ENCODE measurements around the gene SEC14L5.
"Not testable (repeated sequence)": the region's sequence is repeated elsewhere in the genome, so short reads cannot be mapped to it uniquely, and the experiment has no call there.

SEC14L5 gene

DNA sequence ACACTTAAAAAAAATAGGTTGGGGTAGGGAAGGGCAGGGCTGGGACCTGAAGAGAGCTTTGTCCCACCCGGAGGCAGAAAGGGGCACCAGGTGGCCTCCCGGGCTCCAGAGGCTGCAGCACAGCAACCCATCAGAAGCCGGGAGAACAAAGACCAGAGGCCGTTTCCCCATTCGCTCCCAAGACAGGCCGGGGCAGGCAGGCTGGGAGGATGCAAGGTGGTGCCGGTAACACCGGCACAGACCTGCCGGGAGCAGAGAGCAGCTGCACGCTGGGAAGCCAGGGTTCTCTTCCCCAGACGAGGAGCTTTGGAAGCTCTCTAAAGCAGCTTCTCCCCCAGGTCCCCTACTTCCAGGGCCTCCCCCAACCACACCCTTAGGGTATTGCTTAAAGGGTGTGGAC is 26.7 kb upstream of the SEC14L5 start:
- no peak for DNase-seq

DNA sequence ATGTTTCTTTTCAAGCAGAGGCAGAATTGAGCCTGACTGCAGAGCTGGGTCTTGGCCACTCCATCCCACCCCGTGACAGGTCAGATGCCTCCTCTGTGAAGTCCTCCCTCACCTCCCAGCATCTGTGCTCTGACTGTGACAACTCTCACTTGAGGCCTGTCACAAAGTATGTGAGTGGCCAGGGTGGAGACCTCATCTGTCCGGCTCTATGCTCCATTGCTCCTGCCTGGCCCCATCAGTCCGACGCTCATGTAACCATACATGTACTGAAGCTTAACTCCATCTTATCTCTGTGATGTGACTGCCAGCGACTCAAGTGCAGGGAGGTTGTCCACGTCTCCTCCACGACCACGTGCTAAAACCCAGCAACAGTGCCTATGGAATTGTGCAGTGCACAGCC is 24.7 kb upstream of the SEC14L5 start:
- no peak for DNase-seq

DNA sequence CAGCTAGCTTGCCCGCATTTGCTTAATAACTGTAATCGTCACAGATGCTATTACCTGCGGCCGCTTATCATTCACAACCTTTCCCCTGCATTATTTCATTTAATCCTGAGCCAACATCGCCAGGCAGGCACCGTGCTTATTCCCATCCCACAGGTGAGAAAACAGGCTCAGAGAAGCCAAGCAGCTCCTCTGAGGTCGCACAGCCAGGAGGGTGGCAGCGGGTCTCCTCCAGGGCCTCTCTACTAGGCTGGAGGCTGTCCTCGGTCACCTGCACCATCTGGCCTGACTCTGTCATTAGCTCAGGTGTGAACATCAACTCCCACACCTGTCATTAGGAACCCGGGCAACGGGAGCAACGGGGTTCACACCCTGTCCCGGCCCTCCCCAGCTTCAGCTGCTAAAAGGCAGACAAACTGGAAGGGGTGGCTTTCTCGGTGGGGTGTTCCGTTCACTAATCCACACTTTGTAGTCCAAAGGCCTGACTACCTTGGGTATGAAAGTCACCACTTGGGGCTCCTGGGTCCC is 24.2 kb upstream of the SEC14L5 start:
- DNase-seq, result no peak

DNA sequence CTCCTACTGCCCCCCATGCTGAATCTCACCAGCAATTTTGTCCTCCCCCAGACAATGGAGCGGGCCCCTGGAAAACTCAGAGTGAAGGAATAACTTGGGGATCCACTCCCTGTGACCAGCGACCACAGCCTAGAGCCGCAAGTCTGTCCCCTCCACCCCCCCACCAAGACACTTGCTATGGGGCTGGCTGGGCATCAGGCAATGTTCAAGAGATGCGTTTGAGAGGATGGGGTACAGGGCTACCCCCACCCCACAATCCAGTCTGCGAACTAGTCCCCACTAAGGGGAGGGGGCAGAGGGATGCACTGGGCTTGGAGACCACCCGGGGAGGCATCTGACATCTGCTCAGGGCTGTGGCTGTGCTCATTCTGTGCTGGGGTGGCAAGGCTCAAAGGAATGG is 23.5 kb upstream of the SEC14L5 start:
- DNase-seq, result no peak

DNA sequence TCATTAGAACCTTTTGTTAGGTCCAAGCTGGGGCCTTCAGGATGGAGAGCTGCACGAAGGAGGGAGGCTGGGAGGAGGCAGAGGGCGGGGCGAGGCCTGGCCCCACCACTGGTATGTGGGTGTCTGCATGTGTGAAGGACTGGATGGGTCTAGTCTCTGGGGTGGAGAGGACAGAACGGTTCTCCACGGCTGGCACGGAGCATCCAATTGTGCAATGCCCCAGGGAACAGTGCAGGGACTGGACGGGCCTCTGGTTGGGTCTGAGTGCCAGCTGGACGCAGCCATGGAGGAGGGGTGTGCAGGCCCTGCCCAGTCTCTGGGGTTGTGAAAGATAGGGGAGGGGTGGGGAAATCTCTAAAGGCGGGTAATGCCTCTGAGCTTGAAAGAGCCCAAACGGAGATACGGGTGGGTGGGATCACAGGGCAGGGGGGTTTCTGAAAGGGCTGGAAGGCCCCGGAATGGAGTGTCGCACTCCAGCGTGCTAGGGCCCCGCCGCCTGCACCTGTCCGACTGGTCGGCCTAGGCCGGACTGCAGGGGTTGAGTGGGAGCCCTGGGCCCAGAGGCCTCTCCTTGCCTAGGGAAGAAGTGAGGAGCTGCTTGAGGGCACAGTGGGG is 22.8 kb upstream of the SEC14L5 start:
- DNase-seq, result no peak

DNA sequence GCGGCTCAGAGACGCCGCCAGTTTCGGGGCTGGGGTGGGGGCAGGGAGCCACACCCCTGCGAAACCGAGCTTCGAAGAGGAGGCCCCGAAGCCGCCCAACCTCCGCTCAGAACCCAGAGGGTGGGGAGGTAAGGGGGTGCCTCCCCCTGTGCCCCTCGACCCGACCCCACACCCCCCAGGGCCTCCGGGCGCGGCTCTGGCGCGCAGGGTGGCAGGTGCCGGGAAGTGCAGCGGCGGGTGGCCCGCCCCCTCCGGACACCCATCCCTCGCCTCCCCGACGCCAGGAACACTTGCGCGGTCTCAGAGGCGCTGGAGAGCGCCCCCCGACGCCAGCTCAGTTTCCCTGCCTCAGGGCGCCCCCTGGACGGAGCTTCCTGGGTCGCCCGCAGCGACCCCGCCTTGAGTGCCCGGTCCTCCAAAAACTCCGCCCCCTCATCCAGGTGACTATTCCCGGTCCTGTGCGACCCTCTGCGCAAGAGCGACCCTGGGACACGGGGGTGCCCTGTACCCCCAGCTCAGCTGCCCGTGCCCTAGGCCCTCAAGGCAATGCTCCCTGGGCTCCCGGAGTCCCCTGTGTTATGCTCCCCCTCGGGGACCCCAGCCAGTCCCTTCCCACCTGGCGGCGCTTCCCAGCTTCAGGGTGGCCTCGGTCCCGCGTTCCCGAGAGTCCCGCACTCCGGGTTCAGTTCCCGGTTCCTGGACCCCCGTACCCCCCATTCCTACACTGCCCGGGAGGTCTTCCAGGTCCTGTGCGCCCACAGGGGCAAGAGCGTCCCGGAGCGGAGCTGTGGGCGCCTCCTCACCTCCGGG is 21.7 kb upstream of the SEC14L5 start:
- no peak for DNase-seq

DNA sequence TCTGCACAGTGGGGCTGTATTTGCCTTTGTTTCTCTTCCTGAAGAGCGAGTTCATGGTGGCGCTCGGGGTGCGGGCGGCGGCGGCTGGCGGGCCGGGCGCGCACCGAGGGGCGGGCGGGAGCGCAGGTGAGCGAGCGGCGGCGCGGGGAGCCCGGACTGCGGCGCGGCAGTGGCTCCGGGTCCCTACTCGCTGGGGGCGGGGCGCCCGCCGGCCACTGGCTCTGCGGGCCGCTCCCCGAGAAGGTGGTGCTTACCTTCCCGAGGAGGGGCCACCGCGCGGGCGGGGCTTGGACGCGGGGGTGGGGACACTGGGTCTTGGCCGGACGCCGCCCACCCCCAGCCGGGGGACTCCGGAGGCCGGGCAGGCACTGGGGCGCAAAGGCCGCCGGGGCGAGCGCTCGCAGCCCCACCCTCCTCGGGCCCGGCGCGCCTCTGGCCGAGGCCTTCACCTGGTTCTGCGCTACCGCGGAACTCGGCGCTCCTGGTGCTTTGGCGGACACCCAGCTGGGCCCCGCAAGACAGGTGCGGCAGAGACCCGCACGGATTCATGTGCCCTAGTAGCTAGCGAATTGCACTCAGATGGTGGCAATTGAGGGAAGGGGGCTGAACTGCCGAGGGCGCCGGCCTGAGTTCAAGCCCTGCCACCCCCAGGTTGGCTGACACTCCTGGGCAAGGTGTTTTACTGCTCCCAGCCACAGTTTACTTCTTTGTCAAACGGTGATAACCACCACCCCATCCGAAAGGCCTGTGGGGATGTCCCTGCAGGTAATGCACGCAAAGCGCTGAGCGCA is 20.9 kb upstream of the SEC14L5 start, which contains the start of gene PPL:
Gene PPL (minus strand): TSS at position 158 of the 791 bp plus-strand sequence. CDS start 103 bp downstream, at position 55.
- peak; percentile 81 for DNase-seq

DNA sequence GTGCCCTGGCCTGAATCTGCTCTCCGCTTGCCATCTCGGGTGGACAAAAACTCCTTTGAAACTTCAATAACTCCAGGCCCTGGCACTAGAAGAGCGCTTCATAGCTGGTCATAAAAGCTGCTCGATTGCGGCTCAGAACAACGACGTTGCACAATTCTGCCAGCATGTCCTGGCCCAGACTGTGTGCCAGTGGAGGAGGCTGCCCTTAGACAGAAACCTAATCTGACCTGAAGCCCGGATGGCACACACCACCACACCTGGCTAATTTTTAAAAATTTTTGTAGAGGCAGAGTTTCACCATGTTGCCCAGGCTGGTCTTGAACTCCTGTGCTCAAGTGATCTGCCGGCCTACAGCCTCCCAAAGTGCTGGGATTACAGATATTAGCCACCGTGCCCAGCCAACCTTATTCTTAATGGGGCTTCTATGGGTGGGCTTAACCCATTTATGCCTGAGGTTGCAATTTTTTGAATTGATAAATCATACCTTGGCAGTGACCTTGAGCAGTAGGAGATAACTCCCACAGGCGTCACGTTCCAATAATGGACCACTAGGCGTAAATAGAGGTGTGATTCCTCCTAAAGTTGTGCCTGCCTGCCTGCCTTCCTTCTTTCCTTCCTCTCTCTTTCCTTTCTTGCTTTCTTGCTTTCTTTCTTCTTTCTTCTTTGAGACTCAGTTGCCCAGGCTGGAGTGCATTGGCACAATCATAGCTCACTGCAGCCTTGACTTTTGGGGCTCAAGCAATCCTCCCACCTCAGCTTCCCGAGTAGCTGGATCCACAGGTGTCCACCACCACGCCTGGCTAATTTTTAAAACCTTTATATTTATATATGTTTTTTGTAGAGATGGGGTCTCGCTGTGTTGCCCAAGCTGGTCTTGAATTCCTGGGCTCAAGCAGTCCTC is 20.1 kb upstream of the SEC14L5 start:
- DNase-seq, result no peak

DNA sequence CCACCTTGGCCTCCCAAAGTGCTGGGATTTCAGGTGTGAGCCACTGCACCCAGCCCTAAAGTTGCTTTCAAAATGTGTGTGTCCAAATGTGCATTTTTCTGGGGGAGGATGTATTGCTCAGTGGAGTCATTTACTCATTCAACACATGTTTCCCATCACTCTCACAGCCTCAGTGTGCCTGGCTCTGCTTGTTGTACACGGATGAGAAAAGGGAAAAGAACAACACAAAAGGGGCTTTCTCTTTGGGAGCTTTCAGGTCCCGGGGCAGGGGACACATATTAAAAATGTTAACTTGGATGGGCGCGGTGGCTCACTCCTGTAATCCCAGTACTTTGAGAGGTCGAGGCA is 19.5 kb upstream of the SEC14L5 start:
- DNase-seq, result no peak

DNA sequence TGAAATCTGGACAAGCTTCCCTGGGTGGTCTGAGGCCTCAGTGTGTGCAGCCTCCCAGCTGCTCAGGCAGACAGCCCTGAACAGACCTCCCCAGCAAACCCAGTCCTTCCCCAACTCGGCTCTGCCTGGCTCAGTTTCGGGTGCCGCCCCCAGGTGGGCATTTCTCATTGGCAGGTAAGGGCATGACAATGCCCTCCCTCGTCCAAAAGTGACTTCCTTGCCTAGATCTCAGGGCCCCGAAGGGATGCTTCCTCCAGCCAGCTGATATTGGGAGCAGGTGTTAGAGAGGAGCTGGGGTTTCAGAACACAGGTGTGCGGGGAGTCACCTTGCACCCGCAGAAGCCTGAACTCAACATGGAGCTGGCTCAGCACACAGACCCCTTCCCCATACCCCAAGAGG is 17.4 kb upstream of the SEC14L5 start:
- DNase-seq, result no peak

DNA sequence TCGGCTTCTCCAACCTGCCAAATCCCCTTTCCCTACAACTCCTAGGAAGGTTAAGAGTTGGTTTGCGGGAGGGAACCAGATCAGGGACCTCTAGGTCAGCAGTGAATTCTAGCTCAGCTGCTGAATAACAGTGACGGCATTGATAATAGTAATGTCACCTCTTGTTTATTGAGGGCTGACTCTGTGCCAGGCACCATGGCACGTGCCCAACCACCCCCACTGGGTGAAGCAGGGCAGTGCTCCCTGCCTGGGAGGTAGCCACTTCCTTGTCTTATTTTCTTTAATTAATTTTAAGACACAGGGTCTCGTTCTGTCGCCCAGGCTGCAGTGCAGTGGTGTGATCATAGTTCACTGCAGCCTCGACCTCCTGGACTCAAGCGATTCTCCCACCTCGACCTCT is 15.6 kb upstream of the SEC14L5 start:
- no peak for DNase-seq

DNA sequence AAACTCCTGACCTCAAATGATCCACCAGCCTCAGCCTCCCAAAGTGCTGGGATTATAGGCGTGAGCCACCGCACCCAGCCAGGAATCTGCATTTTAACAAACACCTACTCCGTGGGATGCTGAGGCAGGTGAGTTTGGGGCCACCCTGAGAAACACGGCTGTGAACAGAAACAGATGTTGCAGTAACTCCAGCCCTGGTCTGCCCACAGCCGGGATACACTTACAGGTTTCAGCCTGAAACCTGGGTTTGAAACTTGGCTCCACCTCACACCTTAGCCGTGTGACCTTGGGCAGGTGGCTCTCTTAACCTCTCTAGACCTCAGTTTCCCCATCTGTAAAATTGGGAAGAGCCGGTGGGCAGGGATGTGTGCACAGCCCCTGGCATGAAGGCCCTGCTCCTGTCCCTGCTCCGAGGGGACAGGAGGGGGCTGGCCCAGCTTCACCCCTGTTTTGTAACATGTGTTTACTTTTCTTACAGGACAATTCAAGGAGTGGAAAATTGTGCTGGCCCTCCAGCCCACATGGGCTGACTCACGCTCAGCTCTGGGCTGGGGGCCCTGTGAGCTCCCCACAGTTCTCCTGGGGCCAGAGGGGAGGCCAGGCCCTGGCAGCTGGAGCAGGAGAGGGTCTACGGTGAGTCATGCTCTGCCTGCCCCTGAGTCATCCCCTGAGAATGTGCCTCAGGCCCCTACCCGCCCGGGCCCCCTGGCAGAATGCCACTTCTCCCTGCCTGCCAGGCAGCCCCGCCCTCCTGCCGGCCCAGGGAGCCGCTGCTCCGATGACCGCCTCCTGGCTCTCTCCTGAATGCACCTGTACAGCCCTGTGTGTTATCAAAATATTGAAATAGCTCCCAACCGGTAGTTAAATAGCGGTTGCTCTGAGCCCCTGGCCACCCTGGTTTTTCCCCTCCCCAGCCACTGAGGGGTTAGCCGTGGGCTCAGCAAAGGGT is 13.5 kb upstream of the SEC14L5 start:
- DNase-seq, result peak; percentile 95

DNA sequence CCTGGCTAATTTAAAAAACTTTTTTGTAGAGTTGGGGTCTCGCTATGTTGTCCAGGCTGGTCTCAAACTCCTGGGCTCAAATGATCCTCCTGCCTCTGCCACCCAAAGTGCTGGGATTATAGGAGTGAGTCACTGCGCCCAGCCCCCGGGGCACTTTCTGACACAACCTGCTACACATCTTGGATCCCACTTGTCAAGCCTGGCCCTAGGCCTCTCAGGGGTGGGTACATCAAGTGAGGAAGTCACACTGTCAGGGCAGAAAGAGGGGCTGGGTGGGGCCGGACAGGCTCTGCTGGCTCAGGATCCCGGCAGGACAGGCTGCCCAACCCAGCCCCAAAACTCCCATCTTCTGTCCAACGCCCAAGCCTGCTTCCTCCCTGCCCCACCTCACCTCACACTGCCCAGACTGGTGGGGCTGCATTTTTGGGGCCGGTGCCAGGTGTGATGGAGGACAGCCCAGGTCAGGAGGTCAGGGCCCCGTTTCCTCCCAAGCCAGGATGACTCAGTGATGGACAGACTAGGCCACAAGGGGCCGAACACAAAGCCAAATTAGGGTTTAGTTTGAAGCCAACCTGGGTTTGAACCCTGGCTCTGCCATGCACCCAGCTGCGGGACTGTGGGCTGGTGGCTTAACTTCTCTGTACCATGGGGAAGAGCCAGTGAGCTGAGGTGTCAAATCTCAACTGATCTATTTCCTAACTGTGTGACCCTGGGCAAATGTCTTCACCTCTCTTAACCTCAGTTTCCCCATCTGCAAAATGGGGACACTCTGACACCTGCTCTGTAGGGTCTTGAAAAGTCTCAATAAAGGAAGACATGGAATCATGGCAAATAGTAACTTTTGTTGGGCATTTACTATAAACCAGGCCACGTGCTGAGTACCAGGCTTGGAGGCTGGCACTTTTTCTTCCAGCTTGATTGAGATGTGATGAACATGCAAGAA is 12.3 kb upstream of the SEC14L5 start:
- no peak for DNase-seq

DNA sequence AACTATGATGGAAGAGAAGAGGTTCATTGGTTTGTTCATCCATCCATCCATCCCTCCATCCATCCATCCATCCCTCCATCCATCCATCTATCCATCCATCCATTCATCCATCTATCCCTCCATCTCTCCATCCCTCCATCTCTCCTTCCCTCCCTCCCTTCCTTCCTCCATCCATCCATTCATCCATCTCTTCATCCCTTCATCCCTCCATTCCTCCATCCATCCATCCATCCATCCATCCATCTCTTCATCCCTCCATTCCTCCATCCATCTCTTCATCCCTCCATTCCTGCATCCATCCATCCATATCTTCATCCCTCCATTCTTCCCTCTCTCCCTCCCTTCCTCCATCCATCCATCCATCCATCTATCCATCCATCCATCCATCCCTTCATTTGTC is 11.2 kb upstream of the SEC14L5 start:
- DNase-seq, result no peak

DNA sequence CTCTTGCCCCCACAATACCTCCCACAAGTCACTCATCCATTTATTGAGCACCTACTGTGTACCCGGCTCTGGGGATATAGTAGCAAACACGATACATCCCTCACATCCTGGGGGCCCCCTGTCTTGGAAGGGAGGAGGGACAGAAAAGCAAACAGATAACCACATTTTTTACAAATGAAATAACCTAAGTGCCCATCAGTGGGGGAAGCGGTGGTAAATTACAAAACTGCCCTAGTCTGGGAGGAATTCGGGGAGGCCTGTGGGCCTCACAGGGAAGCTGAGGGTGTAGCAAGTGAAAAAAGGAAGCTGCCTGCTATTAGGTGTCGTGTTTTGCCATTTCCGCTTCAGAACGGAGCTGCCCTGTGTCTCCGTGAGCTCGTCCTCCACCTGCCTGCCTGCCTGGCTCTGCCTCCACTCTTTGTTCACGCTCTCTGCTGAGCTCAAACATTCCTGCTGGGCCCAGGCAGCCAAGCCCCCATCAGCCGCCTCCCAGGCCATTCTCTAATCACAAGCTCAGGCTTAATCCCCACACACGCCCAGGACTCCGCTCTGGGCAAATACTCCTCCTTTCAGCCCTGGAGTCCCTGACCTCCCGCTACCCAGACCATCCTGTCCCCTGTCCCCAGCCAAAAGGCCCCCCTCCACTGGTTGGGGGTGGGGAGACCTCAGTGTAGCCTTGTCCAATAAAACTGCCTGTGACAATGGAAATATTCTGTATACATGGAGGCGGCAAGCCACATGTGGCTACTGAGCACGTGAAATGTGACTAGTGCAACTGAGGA is 10.2 kb upstream of the SEC14L5 start:
- peak; percentile 83 for DNase-seq

DNA sequence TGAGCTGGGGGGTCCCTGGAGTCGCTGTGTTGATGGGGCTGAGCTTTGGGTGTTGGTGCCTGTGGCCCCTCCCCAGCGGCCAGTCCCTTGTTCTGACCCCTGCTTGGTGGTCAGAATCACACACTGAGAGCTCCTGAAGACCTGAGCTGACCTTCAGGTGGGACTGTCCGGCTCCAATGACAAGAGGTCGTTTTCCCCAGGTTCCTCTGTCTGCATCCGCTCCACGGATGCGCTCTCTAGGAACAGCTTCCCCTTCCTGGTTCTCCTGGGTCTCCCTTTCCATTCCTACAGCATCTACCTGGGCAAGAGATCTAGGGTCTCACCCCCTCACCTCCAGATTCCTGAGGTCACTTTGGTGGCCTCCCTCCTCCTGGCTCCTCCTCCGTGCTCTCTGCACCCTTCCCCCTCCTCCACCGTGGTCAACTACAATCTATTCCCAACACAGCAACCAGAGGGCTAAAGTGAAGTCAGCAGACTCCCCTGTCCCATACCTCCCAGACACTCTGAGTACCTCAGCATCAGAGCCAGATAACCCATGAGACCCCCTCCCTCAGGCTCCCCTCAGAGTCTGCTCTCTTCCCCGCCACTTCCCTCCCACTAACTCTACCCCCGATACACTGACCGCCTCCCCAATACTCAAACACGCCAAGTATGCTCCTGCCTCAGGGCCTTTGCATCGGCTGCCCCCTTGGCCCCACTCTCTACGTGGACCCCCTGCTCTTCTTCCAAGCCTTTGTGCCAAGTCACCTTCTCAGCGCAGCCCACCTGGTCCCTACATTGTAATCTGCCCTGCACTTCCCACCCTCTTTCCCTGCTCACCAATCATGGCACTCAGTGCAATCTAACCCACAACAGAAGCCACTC is 9.0 kb upstream of the SEC14L5 start:
- no peak for DNase-seq

DNA sequence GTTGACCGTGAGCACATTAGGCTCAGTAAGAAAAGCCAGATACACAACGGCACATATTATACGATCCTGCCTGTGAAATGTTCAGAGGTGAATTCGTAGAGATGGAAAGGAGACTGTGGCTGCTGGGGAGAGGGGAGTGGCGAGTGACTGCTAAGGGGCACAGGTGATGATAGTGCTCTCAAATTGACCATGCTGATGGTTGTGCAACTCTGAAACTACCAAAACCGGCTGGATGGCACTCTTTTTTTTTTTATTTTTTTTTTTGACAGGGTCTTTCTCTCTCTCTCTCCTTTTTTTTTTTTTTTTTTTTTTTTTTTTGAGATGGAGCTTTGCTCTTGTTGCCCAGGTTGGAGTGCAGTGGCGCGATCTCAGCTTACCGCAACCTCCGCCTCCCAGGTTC is 8.1 kb upstream of the SEC14L5 start:
- no peak for DNase-seq

DNA sequence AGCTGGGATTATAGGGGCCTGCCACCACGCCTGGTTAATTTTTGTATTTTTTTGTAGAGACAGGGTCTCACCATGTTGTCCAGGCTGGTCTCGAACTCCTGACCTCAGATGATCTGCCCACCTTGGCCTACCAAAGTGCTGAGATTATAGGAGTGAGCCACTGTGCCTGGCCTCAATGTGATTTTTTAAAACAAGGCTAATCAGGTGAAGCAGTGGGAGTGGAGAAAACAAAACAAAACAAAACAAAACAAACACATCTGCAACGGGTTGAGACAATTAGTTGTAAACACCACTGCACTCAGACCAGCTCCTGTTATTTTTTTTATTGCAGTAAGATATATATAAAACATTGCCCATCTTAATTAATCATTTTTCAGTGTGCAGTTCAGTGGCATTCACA is 6.5 kb upstream of the SEC14L5 start:
- not testable (repeated sequence) for DNase-seq
